HCT116 (cell line): Measurements from ENCODE around the gene FIZ1. TPM values are rescaled to one million over a fixed set of nuclear protein-coding genes. Genes with fewer than 3 reads are reported as not detected.

ENCODE experiments used
- ATAC-seq: fragments of 200-7000 bp; cut with Tn5 transposase; 2 replicates; pipeline ENCODE4 v1.9.1; 2020; ENCODE audit warnings: mild to moderate bottlenecking, moderate library complexity
- BruUV-seq: library from RNA; stranded (reverse); fragments of 400-500 nt; replicated peaks from 2 replicates; lab custom pipeline; 2021; lab: Mats Ljungman, UMichigan
- CTCF ChIA-PET: fragments of 300-600 bp; sonication (Branson Sonifier 250); formaldehyde crosslinking; loops from one replicate; lab custom pipeline; 2021; ENCODE audit warnings: antibody characterized with exemption; lab: Charles Lee
- POLR2A ChIA-PET: fragments of 300-600, 350-600 bp; sonication (Branson Sonifier 250); formaldehyde crosslinking; loops from one replicate; lab custom pipeline; 2021; ENCODE audit warnings: antibody characterized with exemption; lab: Charles Lee
- RAD21 ChIA-PET, 2 experiments: fragments of 300-600 bp; sonication (Branson Sonifier 250); formaldehyde crosslinking; loops; one replicate each; lab custom pipeline; 2023; ENCODE audit warnings: low total read pairs in 2 of 2; ENCODE audit not compliant: uncharacterized antibody in 2 of 2, unreplicated experiment in 2 of 2, low non-redundant PET in 1 of 2; lab: Charles Lee
- DNase-seq: peaks from one replicate; pipeline ENCODE4 v3.0.0-alpha.2; 2010; ENCODE audit warnings: low read depth, low spot score
- H2AFZ ChIP-seq: fragments of 200-600 bp; shearing (Covaris generic), sonication (generic); 2 replicates; pipeline ENCODE4 v1.6.1; 2017; ENCODE audit warnings: low read depth, mixed run types, mixed read lengths, antibody characterized with exemption, low read length; ENCODE audit not compliant: poor library complexity, severe bottlenecking
- H3K27ac ChIP-seq: 2 replicates; pipeline ENCODE4 v1.5.1; 2012; ENCODE audit warnings: low read depth, low read length
- H3K27me3 ChIP-seq: fragments of 200-600 bp; sonication (generic); 2 replicates; pipeline ENCODE4 v1.6.1; 2016; ENCODE audit warnings: mixed run types, low read length, mixed read lengths; ENCODE audit not compliant: insufficient read depth
- H3K36me3 ChIP-seq, 2 experiments: fragments of 200-500 bp in 1 of 2; fragments of 200-600 bp in 1 of 2; sonication (Bioruptor generic) in 1 of 2; sonication (generic) in 1 of 2; 2 replicates each; pipeline versions ENCODE4 v1.5.1 to v1.6.1; 2014 to 2016; ENCODE audit warnings: low read length in 2 of 2, inconsistent platforms in 1 of 2, mixed read lengths in 1 of 2, mixed run types in 1 of 2; ENCODE audit not compliant: insufficient read depth in 2 of 2, control insufficient read depth in 1 of 2
- H3K4me1 ChIP-seq, 2 experiments: fragments of 200-600 bp in 1 of 2; sonication (generic) in 1 of 2; 2 replicates each; pipeline versions ENCODE4 v1.5.1 to v1.6.1; 2012 to 2017; ENCODE audit warnings: low read length in 2 of 2, inconsistent platforms in 1 of 2, mild to moderate bottlenecking in 1 of 2, mixed read lengths in 1 of 2, mixed run types in 1 of 2, moderate library complexity in 1 of 2; ENCODE audit not compliant: insufficient read depth in 2 of 2, control insufficient read depth in 1 of 2
- H3K4me2 ChIP-seq: fragments of 200-600 bp; sonication (generic); 2 replicates; pipeline ENCODE4 v1.6.1; 2017; ENCODE audit warnings: mixed run types, low read length, mixed read lengths
- H3K4me3 ChIP-seq, 2 experiments: fragments of 200-600 bp in 1 of 2; sonication (generic) in 1 of 2; replicated peaks in 1 of 2; 2 replicates each; pipeline ENCODE4 v1.5.1; 2011 to 2016; ENCODE audit warnings: low read length in 2 of 2, control low read depth in 1 of 2, low read depth in 1 of 2, mild to moderate bottlenecking in 1 of 2, mixed read lengths in 1 of 2, mixed run types in 1 of 2
- H3K79me2 ChIP-seq: fragments of 200-600 bp; sonication (generic); 2 replicates; pipeline ENCODE4 v1.6.1; 2017; ENCODE audit warnings: mild to moderate bottlenecking, mixed run types, low read length, moderate library complexity, mixed read lengths; ENCODE audit not compliant: insufficient read depth
- H3K9ac ChIP-seq: fragments of 200-600 bp; sonication (generic); 2 replicates; pipeline ENCODE4 v1.6.1; 2016; ENCODE audit warnings: low read length, mixed read lengths
- H3K9me2 ChIP-seq: fragments of 200-600 bp; sonication (generic), shearing (Covaris generic); 2 replicates; pipeline ENCODE4 v1.6.1; 2017; ENCODE audit warnings: mixed run types, mild to moderate bottlenecking, moderate library complexity; ENCODE audit not compliant: insufficient read depth
- H3K9me3 ChIP-seq, 2 experiments: fragments of 200-500 bp in 1 of 2; fragments of 200-600 bp in 1 of 2; sonication (Bioruptor generic) in 1 of 2; sonication (generic) in 1 of 2; 2 replicates each; pipeline ENCODE4 v1.6.1; 2014 to 2017; ENCODE audit warnings: low read length in 2 of 2, mixed read lengths in 2 of 2, inconsistent platforms in 1 of 2, low read depth in 1 of 2, mild to moderate bottlenecking in 1 of 2, mixed run types in 1 of 2, moderate library complexity in 1 of 2; ENCODE audit not compliant: control insufficient read depth in 1 of 2, insufficient read depth in 1 of 2
- H4K20me1 ChIP-seq: fragments of 200-600 bp; sonication (generic), shearing (Covaris generic); 2 replicates; pipeline ENCODE4 v1.6.1; 2017; ENCODE audit warnings: mixed run types, mild to moderate bottlenecking, moderate library complexity; ENCODE audit not compliant: insufficient read depth
- CEBPB ChIP-seq: IDR thresholded peaks from 2 replicates; pipeline ENCODE4 v1.6.1; 2012; ENCODE audit warnings: low read depth
- EGR1 ChIP-seq: IDR thresholded peaks from 2 replicates; pipeline ENCODE4 v1.6.1; 2012; ENCODE audit warnings: low read depth
- EZH2 ChIP-seq: fragments of 200-600 bp; sonication (generic); IDR thresholded peaks from 2 replicates; pipeline ENCODE4 v1.6.1; 2017; ENCODE audit warnings: antibody characterized with exemption, mixed run types
- EZH2phosphoT487 ChIP-seq: fragments of 200-600 bp; IDR thresholded peaks from 2 replicates; pipeline ENCODE4 v1.6.1; 2018; ENCODE audit warnings: antibody characterized with exemption, borderline replicate concordance
- JUND ChIP-seq: IDR thresholded peaks from 2 replicates; pipeline ENCODE4 v1.6.1; 2012
- POLR2A ChIP-seq: IDR thresholded peaks from 2 replicates; pipeline ENCODE4 v1.7.0; 2011; ENCODE audit warnings: borderline replicate concordance; ENCODE audit not compliant: insufficient read depth, insufficient read length; ENCODE audit errors: extremely low read depth
- POLR2AphosphoS5 ChIP-seq: IDR thresholded peaks from 2 replicates; pipeline ENCODE4 v1.6.1; 2011; ENCODE audit warnings: mild to moderate bottlenecking, low read depth, low read length, moderate library complexity
- SP1 ChIP-seq: IDR thresholded peaks from 2 replicates; pipeline ENCODE4 v1.6.1; 2012; ENCODE audit warnings: low read depth
- SRF ChIP-seq: IDR thresholded peaks from 2 replicates; pipeline ENCODE4 v1.6.1; 2012; ENCODE audit warnings: low read depth
- YY1 ChIP-seq: IDR thresholded peaks from 2 replicates; pipeline ENCODE4 v1.6.1; 2011; ENCODE audit warnings: low read length, low read depth, moderate library complexity, mild to moderate bottlenecking; ENCODE audit not compliant: insufficient replicate concordance; ENCODE audit errors: extremely low read depth
- ZFX ChIP-seq: fragments of 450-650 bp; IDR thresholded peaks from 2 replicates; pipeline ENCODE4 v1.6.1; 2017
- ZNF274 ChIP-seq: fragments of 200-500 bp; sonication (Bioruptor generic); IDR thresholded peaks from 2 replicates; pipeline ENCODE4 v1.6.1; 2014; ENCODE audit warnings: mild to moderate bottlenecking, low read depth, low read length, inconsistent platforms
- intact Hi-C: fragments of 100-400 bp; cut with micrococcal nuclease; formaldehyde crosslinking; loops from 2 replicates; pipeline ENCODE4 v1.10.0; 2022
- total RNA-seq: library from RNA; stranded (reverse); gene quantifications from one replicate; pipeline ENCODE4 v1.2.1, GENCODE V29; 2021; ENCODE audit not compliant: unreplicated experiment
- TF ChIP-seq, protein P1 (sequence below): IDR thresholded peaks from 2 replicates; pipeline ENCODE4 v1.6.1; 2012; ENCODE audit warnings: low read depth
- TF ChIP-seq, protein P2 (sequence below): IDR thresholded peaks from 2 replicates; pipeline ENCODE4 v1.6.1; 2012

Gene FIZ1
- total RNA-seq, 1 experiment from 2014 or later = 15.3 TPM

DNA sequence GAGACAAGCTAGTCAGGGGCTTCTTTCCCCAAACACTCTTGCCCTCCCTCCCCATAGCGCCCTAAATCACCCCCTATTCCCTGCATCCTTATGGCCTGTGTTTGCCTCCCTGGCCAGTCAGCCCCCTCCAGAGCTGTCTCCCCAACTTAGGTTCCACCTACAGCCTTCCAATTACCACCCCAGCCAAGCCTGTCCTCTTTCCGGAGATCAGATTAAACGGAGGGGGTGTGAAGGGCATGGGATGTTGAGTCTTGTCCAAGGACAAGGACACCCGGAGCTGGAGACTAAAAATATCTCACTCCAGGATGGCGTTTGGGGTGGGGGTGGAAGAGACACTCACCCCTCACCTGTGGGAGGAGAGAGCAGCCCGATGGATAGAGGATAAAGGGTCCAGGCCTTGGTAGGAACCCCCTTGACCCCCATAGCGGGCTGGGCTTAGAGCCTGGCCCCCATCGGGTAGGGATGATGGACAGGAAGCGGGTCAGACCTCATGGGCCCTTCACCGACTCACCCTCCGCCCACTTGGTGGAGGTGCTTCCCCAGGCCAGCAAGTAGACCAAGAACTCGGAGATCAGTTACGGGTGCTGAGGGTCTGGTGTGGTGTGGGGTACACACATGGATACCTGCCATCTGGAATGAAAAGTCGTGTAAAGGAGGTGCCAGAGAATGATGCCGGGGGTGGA is 12.1 kb upstream of the FIZ1 start:
- Histone ChIP-seq H4K20me1 (no peaks in the 10 kb centered on the region), H3K36me3 (peaks cover 6 to 18% of the 10 kb centered on the region in 2 experiments; a peak in 3 of 4 replicates), H3K4me3 (no peak overlapping the region), H3K9ac (no peak overlapping the region), H3K27me3 (no peaks in the 10 kb centered on the region), H3K9me3 (no peaks in the 10 kb centered on the region), H3K27ac (no peak overlapping the region), H3K79me2 (peaks cover 43% of the 10 kb centered on the region), H3K4me2 (no peak overlapping the region), H2AFZ (no peak overlapping the region), H3K4me1 (peaks cover 6 to 7% of the 10 kb centered on the region in 2 experiments), H3K9me2 (no peaks in the 10 kb centered on the region)
- no peak for TF ChIP-seq CEBPB
- TF ChIP-seq JUND = no peak
- TF ChIP-seq SP1 = no peak
- no peak for TF ChIP-seq POLR2AphosphoS5
- no peak for TF ChIP-seq EGR1
- TF ChIP-seq ZNF274 = no peak
- no peak for TF ChIP-seq SRF
- TF ChIP-seq, protein P1, sequence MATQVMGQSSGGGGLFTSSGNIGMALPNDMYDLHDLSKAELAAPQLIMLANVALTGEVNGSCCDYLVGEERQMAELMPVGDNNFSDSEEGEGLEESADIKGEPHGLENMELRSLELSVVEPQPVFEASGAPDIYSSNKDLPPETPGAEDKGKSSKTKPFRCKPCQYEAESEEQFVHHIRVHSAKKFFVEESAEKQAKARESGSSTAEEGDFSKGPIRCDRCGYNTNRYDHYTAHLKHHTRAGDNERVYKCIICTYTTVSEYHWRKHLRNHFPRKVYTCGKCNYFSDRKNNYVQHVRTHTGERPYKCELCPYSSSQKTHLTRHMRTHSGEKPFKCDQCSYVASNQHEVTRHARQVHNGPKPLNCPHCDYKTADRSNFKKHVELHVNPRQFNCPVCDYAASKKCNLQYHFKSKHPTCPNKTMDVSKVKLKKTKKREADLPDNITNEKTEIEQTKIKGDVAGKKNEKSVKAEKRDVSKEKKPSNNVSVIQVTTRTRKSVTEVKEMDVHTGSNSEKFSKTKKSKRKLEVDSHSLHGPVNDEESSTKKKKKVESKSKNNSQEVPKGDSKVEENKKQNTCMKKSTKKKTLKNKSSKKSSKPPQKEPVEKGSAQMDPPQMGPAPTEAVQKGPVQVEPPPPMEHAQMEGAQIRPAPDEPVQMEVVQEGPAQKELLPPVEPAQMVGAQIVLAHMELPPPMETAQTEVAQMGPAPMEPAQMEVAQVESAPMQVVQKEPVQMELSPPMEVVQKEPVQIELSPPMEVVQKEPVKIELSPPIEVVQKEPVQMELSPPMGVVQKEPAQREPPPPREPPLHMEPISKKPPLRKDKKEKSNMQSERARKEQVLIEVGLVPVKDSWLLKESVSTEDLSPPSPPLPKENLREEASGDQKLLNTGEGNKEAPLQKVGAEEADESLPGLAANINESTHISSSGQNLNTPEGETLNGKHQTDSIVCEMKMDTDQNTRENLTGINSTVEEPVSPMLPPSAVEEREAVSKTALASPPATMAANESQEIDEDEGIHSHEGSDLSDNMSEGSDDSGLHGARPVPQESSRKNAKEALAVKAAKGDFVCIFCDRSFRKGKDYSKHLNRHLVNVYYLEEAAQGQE = no peak
- TF ChIP-seq ZFX = no peak
- no peak for TF ChIP-seq YY1
- TF ChIP-seq EZH2phosphoT487 = no peak
- no peak for TF ChIP-seq POLR2A
- TF ChIP-seq, protein P2, sequence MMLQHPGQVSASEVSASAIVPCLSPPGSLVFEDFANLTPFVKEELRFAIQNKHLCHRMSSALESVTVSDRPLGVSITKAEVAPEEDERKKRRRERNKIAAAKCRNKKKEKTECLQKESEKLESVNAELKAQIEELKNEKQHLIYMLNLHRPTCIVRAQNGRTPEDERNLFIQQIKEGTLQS = no peak
- no peak for TF ChIP-seq EZH2
- no peak for DNase-seq
- ATAC-seq = no peak
- intact Hi-C loops = no loop called here
- no TSS peak for BruUV-seq
- POLR2A ChIA-PET = no interaction called here
- CTCF ChIA-PET = no interaction called here
- RAD21 ChIA-PET = no interaction called here
